Activated CD4-positive, alpha-beta T cell treated with anti-CD3 and anti-CD28 coated beads, Interleukin-2, amount 50 U/mL, for 16 hours (primary cell): ENCODE measurements around the gene SMCP.

Experiments used
- DNase-seq: peaks from one replicate; pipeline ENCODE4 v3.0.0-alpha.2; 2020

SMCP gene

GRCh38 chr1:152886758-152887409 lies 8.8 kb downstream of the SMCP start:
- no peak for DNase-seq

- DNase-seq = no peak
Measured at GRCh38 chr1:152888126-152888525, 10.0 kb downstream of the SMCP start.

GRCh38 chr1:152899027-152899426 lies 20.9 kb downstream of the SMCP start:
- no peak for DNase-seq

GRCh38 chr1:152899883-152900282 lies 21.8 kb downstream of the SMCP start:
- no peak for DNase-seq

GRCh38 chr1:152901631-152902030 lies 23.5 kb downstream of the SMCP start:
- no peak for DNase-seq

- no peak for DNase-seq
Measured at GRCh38 chr1:152902636-152903035, 24.5 kb downstream of the SMCP start.

GRCh38 chr1:152904688-152905440 lies 26.7 kb downstream of the SMCP start:
- no peak for DNase-seq

GRCh38 chr1:152906023-152906565 lies 28.0 kb downstream of the SMCP start:
- no peak for DNase-seq

- DNase-seq = peak; percentile 26
Measured at GRCh38 chr1:152907686-152908601, 29.8 kb downstream of the SMCP start, which contains the start of gene IVL. Gene IVL, plus strand, starts transcription at chr1:152908546. Its CDS starts 1,252 bp downstream, at chr1:152909798.

- no peak for DNase-seq
Measured at GRCh38 chr1:152909206-152909605, 31.1 kb downstream of the SMCP start.

- no peak for DNase-seq
Measured at GRCh38 chr1:152912471-152912870, 34.3 kb downstream of the SMCP start.

- DNase-seq = no peak
Measured at GRCh38 chr1:152912900-152913299, 34.8 kb downstream of the SMCP start.

- no peak for DNase-seq
Measured at GRCh38 chr1:152917794-152918193, 39.7 kb downstream of the SMCP start.

GRCh38 chr1:152919071-152919470 lies 40.9 kb downstream of the SMCP start:
- DNase-seq = no peak

- no peak for DNase-seq
Measured at GRCh38 chr1:152924191-152924590, 46.1 kb downstream of the SMCP start.

- peak; percentile 26 for DNase-seq
Measured at GRCh38 chr1:152926091-152926490, 48.0 kb downstream of the SMCP start.

- no peak for DNase-seq
Measured at GRCh38 chr1:152928671-152929070, 50.5 kb downstream of the SMCP start.

- no peak for DNase-seq
Measured at GRCh38 chr1:152932170-152932811, 54.2 kb downstream of the SMCP start.

- no peak for DNase-seq
Measured at GRCh38 chr1:152933196-152933595, 55.1 kb downstream of the SMCP start.
